NCI-H2029 (cell line): Measurements from ENCODE around the gene CARF.

ENCODE experiments used
- DNase-seq: peaks from one replicate; lab custom pipeline; 2025; lab: John Stamatoyannopoulos, UW

CARF gene

DNA sequence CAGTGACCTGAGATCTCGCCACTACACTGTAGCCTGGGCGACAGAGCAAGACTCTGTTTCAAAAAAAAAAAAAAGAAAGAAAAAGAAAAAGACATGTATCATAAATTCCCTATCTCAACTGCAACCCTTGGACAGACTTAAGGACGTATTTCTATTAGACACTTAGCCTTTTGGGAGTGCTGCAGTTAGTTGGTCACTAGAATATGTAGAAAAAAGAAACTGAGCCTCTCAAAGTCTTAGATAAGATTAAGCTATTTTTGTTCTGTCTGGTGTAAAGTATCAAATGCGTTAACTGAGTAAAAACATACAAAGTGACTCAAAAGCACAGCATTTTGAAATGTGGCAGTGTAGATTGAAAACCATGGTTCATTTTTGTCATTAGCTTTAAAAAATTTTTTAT, 109.9 kb downstream of the CARF start:
- DNase-seq = no peak

DNA sequence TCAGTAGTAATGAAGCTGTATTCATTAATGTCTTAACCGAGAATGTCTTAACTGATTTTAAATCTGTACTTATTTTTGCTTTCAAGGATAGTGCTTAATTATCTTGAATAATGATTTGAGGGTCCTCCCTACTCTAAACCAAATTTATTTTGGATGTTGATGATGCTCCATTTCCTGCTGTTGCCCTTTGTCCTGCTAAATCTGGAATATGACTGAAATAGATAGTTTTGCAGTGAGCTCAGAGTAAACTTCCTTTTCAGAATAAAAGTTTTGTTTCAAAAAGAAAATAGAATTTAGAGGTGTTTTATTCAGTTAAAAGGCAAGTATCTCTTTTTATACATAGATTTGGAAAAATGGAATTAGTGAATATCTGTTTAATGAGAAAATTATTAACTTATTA, 110.7 kb downstream of the CARF start:
- DNase-seq = no peak

- no peak for DNase-seq
Observed at GRCh38 chr2:203025592-203025991, 113.5 kb downstream of the CARF start.

DNA sequence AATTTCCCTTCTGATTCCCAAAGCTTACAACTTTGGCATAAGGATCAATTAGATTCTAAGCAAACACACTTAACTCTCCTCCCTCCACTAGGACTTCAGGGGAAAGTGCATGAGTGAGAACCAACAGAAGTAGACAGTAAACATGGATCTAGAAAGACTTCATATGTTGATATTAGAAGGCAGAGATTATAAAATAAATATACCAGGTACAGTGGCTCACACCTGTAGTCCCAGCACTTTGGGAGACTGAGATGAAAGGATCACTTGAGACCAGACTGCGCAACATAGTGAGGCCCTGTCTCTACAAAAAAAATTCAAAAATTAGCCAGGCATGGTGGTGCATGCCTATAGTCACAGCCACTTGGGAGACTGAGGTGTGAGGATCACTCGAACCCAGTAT, 118.5 kb downstream of the CARF start:
- no peak for DNase-seq

DNA sequence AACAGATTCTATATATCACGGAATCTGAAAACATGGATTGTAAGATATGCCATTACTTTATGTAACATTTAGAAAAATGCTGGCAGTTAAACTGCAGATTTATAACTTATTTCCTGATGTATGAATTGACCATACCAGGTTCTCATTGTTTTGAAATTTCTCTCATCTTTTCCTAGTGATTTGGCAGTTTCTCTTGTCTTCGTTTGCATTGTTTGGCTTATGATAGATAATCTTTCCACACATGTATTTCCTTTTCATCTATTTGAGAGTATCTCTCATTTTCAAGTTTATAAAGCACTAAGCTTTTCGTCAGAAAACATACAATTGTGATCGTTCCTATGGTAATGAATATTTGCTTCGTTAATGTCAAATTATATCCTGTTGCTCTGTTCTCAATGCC, 118.9 kb downstream of the CARF start:
- no peak for DNase-seq

DNA sequence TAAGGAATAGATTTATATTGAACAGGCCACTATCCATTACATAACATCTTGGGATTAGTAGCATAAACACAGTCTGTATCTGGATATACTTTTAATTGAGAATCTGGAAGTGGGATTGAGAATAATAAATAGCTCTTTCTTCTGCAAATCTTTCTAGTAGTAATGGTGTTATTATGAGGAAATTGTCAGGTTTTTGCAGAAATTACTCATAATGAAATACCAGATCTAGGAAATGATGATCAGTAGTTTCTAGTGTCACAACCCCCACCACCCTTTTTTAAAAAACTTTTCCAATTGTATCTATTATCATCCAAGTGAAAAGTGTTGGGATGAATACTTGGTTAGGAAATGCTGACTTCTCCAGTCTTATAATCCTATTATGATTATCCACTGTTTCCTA, 121.3 kb downstream of the CARF start:
- DNase-seq = no peak

- DNase-seq = no peak
Observed at GRCh38 chr2:203035879-203036470, 123.9 kb downstream of the CARF start.
